H9 (cell line): ENCODE results near the gene JMJD1C. TPM values are rescaled to one million over a fixed set of nuclear protein-coding genes. Genes with fewer than 3 reads are reported as not detected.

ENCODE experiments used
- DNase-seq: peaks from one replicate; pipeline ENCODE4 v3.0.0-alpha.2; 2017
- H2AFZ ChIP-seq: one replicate; pipeline ENCODE4 v1.6.1; 2013; ENCODE audit warnings: mild to moderate bottlenecking, low read length, control low read depth, moderate library complexity
- H2AK5ac ChIP-seq: 2 replicates; pipeline ENCODE4 v1.6.1; 2013; ENCODE audit warnings: low read length, control low read depth, mixed read lengths; ENCODE audit not compliant: insufficient read length
- H2BK120ac ChIP-seq: one replicate; pipeline ENCODE4 v1.6.1; 2013; ENCODE audit warnings: low read depth, mild to moderate bottlenecking, low read length, control low read depth, inconsistent platforms; ENCODE audit not compliant: poor library complexity, severe bottlenecking
- H2BK12ac ChIP-seq: 2 replicates; pipeline ENCODE4 v1.6.1; 2013; ENCODE audit warnings: low read length, control low read depth, mixed read lengths, low read depth; ENCODE audit not compliant: insufficient read length
- H2BK15ac ChIP-seq: 2 replicates; pipeline ENCODE4 v1.6.1; 2013; ENCODE audit warnings: low read depth, low read length, control low read depth
- H2BK20ac ChIP-seq: one replicate; pipeline ENCODE4 v1.6.1; 2013; ENCODE audit warnings: low read depth, mild to moderate bottlenecking, low read length, control low read depth, inconsistent platforms; ENCODE audit not compliant: poor library complexity, severe bottlenecking
- H2BK5ac ChIP-seq: 2 replicates; pipeline ENCODE4 v1.6.1; 2013; ENCODE audit warnings: low read length, control low read depth, mixed read lengths; ENCODE audit not compliant: insufficient read length
- H3K14ac ChIP-seq: 2 replicates; pipeline ENCODE4 v1.6.1; 2013; ENCODE audit warnings: low read length, control low read depth; ENCODE audit not compliant: insufficient read depth
- H3K18ac ChIP-seq: 2 replicates; pipeline ENCODE4 v1.6.1; 2013; ENCODE audit warnings: low read depth, mild to moderate bottlenecking, mixed read lengths, low read length, control low read depth; ENCODE audit not compliant: insufficient read length
- H3K23ac ChIP-seq: 2 replicates; pipeline ENCODE4 v1.6.1; 2013; ENCODE audit warnings: low read length, control low read depth, mixed read lengths, low read depth; ENCODE audit not compliant: insufficient read length
- H3K23me2 ChIP-seq: 2 replicates; pipeline ENCODE4 v1.6.1; 2013; ENCODE audit warnings: low read depth, mild to moderate bottlenecking, mixed read lengths, low read length, control low read depth; ENCODE audit not compliant: insufficient read length, poor library complexity, severe bottlenecking
- H3K27ac ChIP-seq: 2 replicates; pipeline ENCODE4 v1.5.1; 2013; ENCODE audit warnings: low read length, control low read depth, mixed read lengths, low read depth; ENCODE audit not compliant: insufficient read length
- H3K27me3 ChIP-seq: 2 replicates; pipeline ENCODE4 v1.6.1; 2013; ENCODE audit warnings: low read length, control low read depth, inconsistent platforms; ENCODE audit not compliant: insufficient read depth
- H3K4ac ChIP-seq: 2 replicates; pipeline ENCODE4 v1.6.1; 2013; ENCODE audit warnings: low read depth, mild to moderate bottlenecking, control low read depth, inconsistent platforms, low read length, moderate library complexity
- H3K4me1 ChIP-seq: 2 replicates; pipeline ENCODE4 v1.6.1; 2013; ENCODE audit warnings: low read length, control low read depth, inconsistent platforms; ENCODE audit not compliant: insufficient read depth
- H3K4me2 ChIP-seq: 2 replicates; pipeline ENCODE4 v1.6.1; 2013; ENCODE audit warnings: low read length, control low read depth, mixed read lengths; ENCODE audit not compliant: insufficient read length, insufficient read depth
- H3K56ac ChIP-seq: 2 replicates; pipeline ENCODE4 v1.6.1; 2013; ENCODE audit warnings: low read depth, mild to moderate bottlenecking, mixed read lengths, low read length, control low read depth; ENCODE audit not compliant: insufficient read length
- H3K79me1 ChIP-seq: 2 replicates; pipeline ENCODE4 v1.6.1; 2013; ENCODE audit warnings: low read depth, mild to moderate bottlenecking, moderate library complexity, low read length, control low read depth, inconsistent platforms; ENCODE audit not compliant: insufficient read depth, poor library complexity, severe bottlenecking
- H3K79me2 ChIP-seq: 2 replicates; pipeline ENCODE4 v1.6.1; 2013; ENCODE audit warnings: low read length, control low read depth, inconsistent platforms; ENCODE audit not compliant: insufficient read depth
- H3K9ac ChIP-seq: 2 replicates; pipeline ENCODE4 v1.6.1; 2013; ENCODE audit warnings: low read length, control low read depth, mixed read lengths; ENCODE audit not compliant: insufficient read length; ENCODE audit errors: extremely low read depth
- H3K9me3 ChIP-seq: one replicate; pipeline ENCODE4 v1.6.1; 2013; ENCODE audit warnings: low read depth, low read length, inconsistent platforms; ENCODE audit not compliant: control insufficient read depth
- H3T11ph ChIP-seq: one replicate; pipeline ENCODE4 v1.6.1; 2013; ENCODE audit warnings: mild to moderate bottlenecking, low read length, control low read depth, inconsistent platforms
- H4K20me1 ChIP-seq: one replicate; pipeline ENCODE4 v1.6.1; 2013; ENCODE audit not compliant: control insufficient read depth, insufficient read length, insufficient read depth
- H4K5ac ChIP-seq: 2 replicates; pipeline ENCODE4 v1.6.1; 2013; ENCODE audit warnings: low read depth, mild to moderate bottlenecking, mixed read lengths, low read length, control low read depth; ENCODE audit not compliant: insufficient read length
- H4K8ac ChIP-seq: replicated peaks from 2 replicates; pipeline ENCODE4 v1.6.1; 2013; ENCODE audit warnings: low read length, control low read depth, mixed read lengths, low read depth; ENCODE audit not compliant: insufficient read length
- H4K91ac ChIP-seq: 2 replicates; pipeline ENCODE4 v1.6.1; 2013; ENCODE audit warnings: low read depth, mild to moderate bottlenecking, moderate library complexity, mixed read lengths, low read length, control low read depth; ENCODE audit not compliant: insufficient read length
- H3K27ac Mint-ChIP-seq, 3 experiments: 2 replicates in 2 of 3; 3 replicates in 1 of 3; pipeline ENCODE4 v1.8.0; 2020 to 2021; ENCODE audit warnings: mixed read lengths in 3 of 3, mild to moderate bottlenecking in 1 of 3, moderate library complexity in 1 of 3
- H3K27me3 Mint-ChIP-seq: 2 replicates; pipeline ENCODE4 v1.8.0; 2021; ENCODE audit warnings: low read depth, mild to moderate bottlenecking, moderate library complexity, mixed read lengths
- H3K36me3 Mint-ChIP-seq, 3 experiments: 2 replicates in 2 of 3; 3 replicates in 1 of 3; pipeline ENCODE4 v1.8.0; 2020 to 2021; ENCODE audit warnings: low read depth in 3 of 3, mixed read lengths in 3 of 3; ENCODE audit not compliant: insufficient read depth in 1 of 3
- H3K4me1 Mint-ChIP-seq, 2 experiments: 2 replicates each; pipeline ENCODE4 v1.8.0; 2020; ENCODE audit warnings: mixed read lengths in 2 of 2
- H3K4me3 Mint-ChIP-seq, 2 experiments: 2 replicates in 1 of 2; 3 replicates in 1 of 2; pipeline ENCODE4 v1.8.0; 2020 to 2021; ENCODE audit warnings: mild to moderate bottlenecking in 2 of 2, mixed read lengths in 2 of 2, moderate library complexity in 1 of 2
- H3K9me3 Mint-ChIP-seq, 2 experiments: 2 replicates in 1 of 2; 3 replicates in 1 of 2; pipeline ENCODE4 v1.8.0; 2020; ENCODE audit warnings: mild to moderate bottlenecking in 2 of 2, mixed read lengths in 2 of 2, moderate library complexity in 1 of 2
- WGBS: extraction: QIAGEN DNeasy Blood & Tissue Kit; methylation state at CpG from one replicate; pipeline ENCODE4 v1.1.7; 2013; ENCODE audit warnings: missing lambda C conversion rate, low lambda C conversion rate, mixed read lengths; ENCODE audit not compliant: insufficient read length; ENCODE audit errors: extremely low coverage; 5-methylcytosine and 5-hydroxymethylcytosine counted together
- total RNA-seq: library from RNA; stranded (reverse); gene quantifications from 2 replicates; pipeline ENCODE4 v1.2.1, GENCODE V29; 2021
- TF ChIP-seq, protein P1 (sequence below): fragments of 200-600 bp; sonication (generic); conservative IDR thresholded peaks from 3 replicates; pipeline ENCODE4 v1.8.0; 2021; ENCODE audit warnings: antibody characterized with exemption, mild to moderate bottlenecking

The JMJD1C gene
- total RNA-seq, 1 experiment from 2014 or later, result 200 TPM

DNA sequence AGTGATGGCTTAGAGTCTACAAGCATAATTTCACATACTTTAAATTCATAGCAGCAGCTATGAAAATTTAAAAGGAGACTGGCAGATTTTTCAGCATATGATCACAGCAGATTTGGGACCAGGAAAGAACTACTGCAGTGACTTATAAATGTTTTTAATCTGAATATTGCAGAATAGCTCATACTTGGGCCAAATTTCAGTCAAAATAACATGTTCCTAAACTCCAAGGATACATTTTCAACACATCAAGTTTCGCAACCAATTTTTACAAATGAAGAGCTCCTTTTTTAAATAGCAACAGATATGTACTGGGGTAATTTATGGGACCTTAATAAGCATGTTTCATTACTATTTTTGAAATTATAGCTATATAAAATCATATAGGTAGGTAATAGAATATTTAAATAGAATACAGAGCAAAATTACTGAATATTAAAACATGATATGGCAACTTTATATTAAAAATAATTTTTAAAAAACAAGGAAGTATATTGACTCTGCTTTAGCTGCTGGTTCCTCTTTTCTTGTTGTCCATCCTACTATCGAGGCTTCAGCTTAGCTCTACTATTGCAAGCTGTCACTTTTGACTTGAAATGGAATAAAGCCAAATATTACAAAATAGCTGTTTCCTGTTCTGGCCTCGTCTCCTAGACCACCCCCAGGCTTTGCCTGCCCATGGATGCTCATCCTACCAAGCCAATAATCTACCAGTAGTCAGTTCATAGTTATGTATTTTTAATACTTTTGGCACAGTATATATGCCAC lies 209.6 kb downstream of the JMJD1C start:
- no peak overlapping the region for H3K27ac ChIP-seq
- H3K4ac ChIP-seq, result no peak overlapping the region
- no peak overlapping the region for H3T11ph ChIP-seq
- WGBS, result no CpG with 5 or more reads among the region's 3 CpGs
- H2BK15ac ChIP-seq, result no peak overlapping the region
- H2BK5ac ChIP-seq, result no peak overlapping the region
- no peaks in the 10 kb centered on the region for H3K79me1 ChIP-seq
- H2BK12ac ChIP-seq, result no peak overlapping the region
- Mint-ChIP-seq H3K36me3 (peaks cover 30 to 54% (median 35%) of the 10 kb centered on the region in 3 experiments), H3K27ac (no peak overlapping the region; a peak in 1 of 7 replicates), H3K9me3 (no peaks in the 10 kb centered on the region), H3K27me3 (no peaks in the 10 kb centered on the region), H3K4me1 (peaks cover 58 to 60% of the 10 kb centered on the region in 2 experiments), H3K4me3 (no peak overlapping the region)
- no peak overlapping the region for H3K9ac ChIP-seq
- H3K14ac ChIP-seq, result no peak overlapping the region
- no peak overlapping the region for H3K4me2 ChIP-seq
- H2BK20ac ChIP-seq, result no peak overlapping the region
- no peak overlapping the region for H4K91ac ChIP-seq
- DNase-seq, result no peak
- no peak overlapping the region for H2AK5ac ChIP-seq
- H2BK120ac ChIP-seq, result no peak overlapping the region
- H4K5ac ChIP-seq, result no peak overlapping the region
- no peaks in the 10 kb centered on the region for H3K27me3 ChIP-seq
- no peaks in the 10 kb centered on the region for H3K23me2 ChIP-seq
- H4K20me1 ChIP-seq, result no peaks in the 10 kb centered on the region
- no peak overlapping the region for H3K56ac ChIP-seq
- H3K23ac ChIP-seq, result no peak overlapping the region
- H4K8ac ChIP-seq, result no peak overlapping the region
- H3K9me3 ChIP-seq, result no peaks in the 10 kb centered on the region
- no peak overlapping the region for H3K18ac ChIP-seq
- no peak overlapping the region for H2AFZ ChIP-seq
- TF ChIP-seq, protein P1, sequence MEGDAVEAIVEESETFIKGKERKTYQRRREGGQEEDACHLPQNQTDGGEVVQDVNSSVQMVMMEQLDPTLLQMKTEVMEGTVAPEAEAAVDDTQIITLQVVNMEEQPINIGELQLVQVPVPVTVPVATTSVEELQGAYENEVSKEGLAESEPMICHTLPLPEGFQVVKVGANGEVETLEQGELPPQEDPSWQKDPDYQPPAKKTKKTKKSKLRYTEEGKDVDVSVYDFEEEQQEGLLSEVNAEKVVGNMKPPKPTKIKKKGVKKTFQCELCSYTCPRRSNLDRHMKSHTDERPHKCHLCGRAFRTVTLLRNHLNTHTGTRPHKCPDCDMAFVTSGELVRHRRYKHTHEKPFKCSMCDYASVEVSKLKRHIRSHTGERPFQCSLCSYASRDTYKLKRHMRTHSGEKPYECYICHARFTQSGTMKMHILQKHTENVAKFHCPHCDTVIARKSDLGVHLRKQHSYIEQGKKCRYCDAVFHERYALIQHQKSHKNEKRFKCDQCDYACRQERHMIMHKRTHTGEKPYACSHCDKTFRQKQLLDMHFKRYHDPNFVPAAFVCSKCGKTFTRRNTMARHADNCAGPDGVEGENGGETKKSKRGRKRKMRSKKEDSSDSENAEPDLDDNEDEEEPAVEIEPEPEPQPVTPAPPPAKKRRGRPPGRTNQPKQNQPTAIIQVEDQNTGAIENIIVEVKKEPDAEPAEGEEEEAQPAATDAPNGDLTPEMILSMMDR, result no peak
- H3K4me1 ChIP-seq, result no peaks in the 10 kb centered on the region
- H3K79me2 ChIP-seq, result peaks cover 85% of the 10 kb centered on the region
